DND-41 (cell line): ENCODE measurements around the gene OSBP2.

Experiments
- CTCF ChIP-seq: IDR thresholded peaks from 2 replicates; pipeline ENCODE4 v1.5.1; 2012; ENCODE audit warnings: borderline replicate concordance, low read length, moderate library complexity, mild to moderate bottlenecking; ENCODE audit not compliant: poor library complexity, severe bottlenecking; ENCODE audit errors: extremely low read depth
- EZH2 ChIP-seq: IDR thresholded peaks from 3 replicates; pipeline ENCODE4 v1.6.1; 2012; ENCODE audit warnings: borderline replicate concordance, low read depth, mild to moderate bottlenecking, moderate library complexity, low read length, inconsistent platforms; ENCODE audit not compliant: severe bottlenecking

DNA sequence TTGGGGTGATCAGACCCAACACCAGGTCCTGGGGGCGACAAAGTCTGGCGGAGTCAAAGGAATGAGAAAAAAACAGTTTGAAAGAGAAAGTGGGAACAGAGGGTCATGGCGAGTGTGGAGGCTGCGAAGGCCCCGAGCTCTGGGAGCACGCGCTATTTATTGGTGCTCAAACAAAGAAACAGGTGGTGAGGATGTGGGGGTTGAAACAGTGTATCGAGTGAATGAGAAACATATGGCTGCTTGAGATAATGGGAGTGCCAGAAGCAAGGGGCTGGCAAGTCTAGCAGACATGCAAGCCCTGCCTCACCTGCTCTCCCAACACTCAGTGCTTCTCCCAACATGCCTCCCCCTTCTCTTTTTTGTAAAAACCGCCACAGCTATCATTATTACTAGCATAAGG lies 19.2 kb upstream of the OSBP2 start:
- TF ChIP-seq CTCF (no peak), EZH2 (no peak)
